T-helper 1 cell treated with Interleukin-12 subunit alpha and Interleukin-12 subunit beta and Interleukin-4 antibody, amounts not matched to agents 30 ng/mL and 1 ng/mL, for 36 hours (primary cell): ENCODE results near the gene MVP. TPM values are rescaled to one million over a fixed set of nuclear protein-coding genes. Genes with fewer than 3 reads are reported as not detected.
"Not testable (repeated sequence)": the region's sequence is repeated elsewhere in the genome, so short reads cannot be mapped to it uniquely, and the experiment has no call there.

ENCODE experiments used
- intact Hi-C: fragments of 100-400 bp; cut with micrococcal nuclease; formaldehyde crosslinking; loops from one replicate; pipeline ENCODE4 v1.15.1; 2024
- total RNA-seq: library from RNA; stranded (reverse); gene quantifications from 2 replicates; pipeline ENCODE4 v1.2.3, GENCODE V29; 2022

The MVP gene
- 263 and 268 TPM in 2 replicates for total RNA-seq

DNA sequence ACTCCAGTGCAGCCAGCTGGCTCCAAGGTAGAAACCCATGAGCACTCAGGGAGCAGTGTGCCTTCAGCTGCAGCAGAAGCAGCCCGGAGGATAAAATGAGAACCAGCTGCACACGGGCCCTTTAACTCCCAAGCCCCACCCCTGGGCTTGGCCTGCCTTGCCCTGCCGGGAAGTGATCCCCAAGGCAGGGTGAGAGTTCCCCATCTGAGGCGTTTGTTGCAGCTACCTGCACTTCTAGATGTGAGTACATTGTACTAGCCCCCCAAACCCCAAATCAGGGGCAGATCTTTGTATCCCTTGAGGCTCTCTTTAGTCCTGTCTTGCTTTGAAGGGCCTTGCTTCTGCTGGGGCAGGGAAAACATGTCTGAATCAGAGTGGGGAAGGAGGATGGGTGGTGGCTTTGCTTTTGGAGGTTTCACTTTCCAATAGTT is at the start of gene MVP:
Gene MVP (plus strand): TSS at position 192 of the 431 bp plus-strand sequence. CDS start 10,088 bp downstream, outside the sequence.
- intact Hi-C loops = loop anchor here (1.0 to 10.0 kb wide), 7 partner anchors 15 to 207 kb away; partner anchors contain the start of genes C16orf54, CDIPT, KCTD13 and TMEM219

DNA sequence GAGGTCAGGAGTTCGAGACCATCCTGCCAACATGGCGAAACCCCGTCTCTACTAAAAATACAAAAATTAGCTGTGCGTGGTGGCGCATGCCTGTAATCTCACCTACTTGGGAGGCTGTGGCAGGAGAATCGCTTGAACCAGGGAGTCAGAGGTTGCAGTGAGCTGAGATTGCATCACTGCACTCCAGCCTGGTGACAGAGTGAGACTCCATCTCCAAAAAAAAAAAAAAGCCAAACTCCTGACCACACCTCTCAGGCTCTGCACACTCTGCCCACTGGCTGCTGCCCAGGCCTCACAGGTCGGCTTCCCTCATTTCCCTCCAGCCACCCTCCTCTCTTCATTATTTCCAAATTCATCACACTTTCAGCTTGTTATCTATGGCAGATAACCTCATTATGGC is 47.9 kb upstream of the MVP start:
- intact Hi-C loops = not testable (repeated sequence)

- intact Hi-C loops = no loop called here
Observed at GRCh38 chr16:29774730-29775129, 45.5 kb upstream of the MVP start.

DNA sequence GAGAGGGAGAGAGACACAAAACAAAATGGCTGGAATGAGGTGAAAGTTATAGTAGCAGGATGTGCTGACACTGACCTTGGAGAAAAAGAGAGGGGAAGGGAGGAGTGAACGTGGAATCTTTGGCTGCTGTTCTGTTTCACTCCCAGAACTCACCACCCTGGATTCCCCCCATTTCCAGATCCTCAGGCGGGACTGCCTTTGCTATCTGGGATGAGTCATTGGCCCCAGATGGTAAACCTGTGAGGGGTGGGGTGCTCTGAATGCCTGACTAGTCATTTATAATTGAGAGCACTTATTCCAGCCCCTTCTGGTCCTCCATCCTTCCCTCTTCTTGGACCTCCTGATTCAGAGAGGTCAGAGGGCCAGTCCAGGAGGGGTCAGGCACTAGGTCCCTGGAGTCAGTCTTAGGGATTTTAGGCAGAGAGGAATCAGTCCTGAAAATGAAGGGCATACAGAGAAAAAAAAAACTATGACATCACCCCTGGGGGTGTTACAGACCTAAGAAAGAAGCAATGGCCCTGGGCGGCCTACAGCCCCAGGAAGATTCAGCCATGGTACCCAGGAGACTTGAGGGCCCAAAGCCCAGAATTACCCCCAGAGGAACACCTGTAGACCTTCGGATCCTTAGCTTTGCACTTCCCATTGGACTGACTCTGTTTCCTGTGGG is 44.4 kb upstream of the MVP start:
- intact Hi-C loops = no loop called here

- intact Hi-C loops = no loop called here
Observed at GRCh38 chr16:29777576-29778350, 42.5 kb upstream of the MVP start, which contains the start of gene ZG16. Gene ZG16, plus strand, starts transcription at chr16:29778256. Its CDS starts 1,011 bp downstream, at chr16:29779267.

- intact Hi-C loops = no loop called here
Observed at GRCh38 chr16:29779474-29779873, 40.8 kb upstream of the MVP start.

DNA sequence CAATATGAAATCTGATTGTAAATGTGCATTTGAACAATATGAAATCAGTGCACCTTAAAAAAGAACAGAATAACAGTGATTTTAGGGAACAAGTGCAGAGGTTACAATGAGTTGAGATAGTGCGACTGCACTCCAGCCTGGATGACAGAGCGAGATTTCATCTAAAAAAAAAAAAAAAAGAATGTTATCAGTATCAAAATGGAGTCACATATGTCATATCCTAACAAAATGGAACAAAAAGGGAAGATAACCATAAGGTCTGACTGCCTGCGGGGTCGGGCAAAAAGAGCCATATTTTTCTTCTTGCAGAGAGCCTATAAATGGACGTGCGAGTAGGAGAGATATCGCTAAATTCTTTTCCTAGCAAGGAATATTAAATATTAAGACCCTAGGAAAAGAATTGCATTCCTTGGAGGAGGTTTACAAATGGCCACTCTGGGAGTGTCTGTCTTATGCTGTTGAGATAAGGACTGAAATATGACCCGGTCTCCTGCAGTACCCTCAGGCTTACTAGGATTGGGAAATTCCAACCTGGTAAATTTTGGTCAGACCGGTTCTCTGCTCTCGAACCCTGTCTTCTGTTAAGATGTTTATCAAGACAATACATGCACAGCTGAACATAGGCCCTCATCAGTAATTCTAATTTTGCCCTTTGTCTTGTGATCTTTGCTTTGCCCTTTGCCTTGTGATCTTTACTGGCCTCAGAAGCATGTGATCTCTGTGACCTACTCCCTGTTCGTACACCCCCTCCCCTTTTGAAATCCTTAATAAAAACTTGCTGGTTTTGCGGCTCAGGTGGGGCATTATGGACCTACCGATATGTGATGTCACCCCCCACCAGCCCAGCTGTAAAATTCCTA is 36.9 kb upstream of the MVP start:
- intact Hi-C loops = not testable (repeated sequence)

- intact Hi-C loops = loop anchor here (1.0 kb wide), 2 partner anchors 38 to 82 kb away; no protein-coding TSS in a partner anchor
Observed at GRCh38 chr16:29784157-29784556, 36.1 kb upstream of the MVP start.

DNA sequence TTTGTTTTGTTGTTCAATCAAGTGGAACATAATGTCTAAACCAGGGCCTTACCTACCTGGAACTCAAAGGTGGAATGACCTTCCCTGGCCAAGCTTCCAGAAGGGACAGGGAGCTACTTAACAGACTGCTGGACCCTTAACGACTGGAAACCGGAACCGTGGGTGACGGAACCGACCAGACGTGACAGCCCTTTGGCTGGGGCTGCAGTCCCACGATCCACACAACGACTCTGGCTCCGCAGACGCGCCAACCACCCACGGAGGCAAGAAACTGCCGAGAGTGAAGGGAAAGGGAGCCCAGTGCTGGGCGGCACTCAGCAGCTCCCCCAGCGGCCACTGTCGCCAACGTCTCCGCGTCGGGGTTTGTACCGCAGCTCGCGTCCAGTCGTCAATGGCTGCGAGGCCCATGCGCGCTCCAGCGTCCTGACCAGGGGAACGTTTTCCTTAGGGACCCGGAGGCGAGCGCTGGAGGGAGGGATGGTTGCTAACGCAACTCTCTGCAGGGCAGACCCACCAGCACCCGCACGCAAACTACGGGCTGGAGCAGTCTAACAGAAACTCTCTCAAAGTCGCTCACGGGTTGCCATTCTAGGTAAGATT is 35.3 kb upstream of the MVP start:
- intact Hi-C loops = loop anchor here (1.0 kb wide), 3 partner anchors 39 to 83 kb away; no protein-coding TSS in a partner anchor

GRCh38 chr16:29787155-29787554 is 33.1 kb upstream of the MVP start:
- intact Hi-C loops = not testable (repeated sequence)

DNA sequence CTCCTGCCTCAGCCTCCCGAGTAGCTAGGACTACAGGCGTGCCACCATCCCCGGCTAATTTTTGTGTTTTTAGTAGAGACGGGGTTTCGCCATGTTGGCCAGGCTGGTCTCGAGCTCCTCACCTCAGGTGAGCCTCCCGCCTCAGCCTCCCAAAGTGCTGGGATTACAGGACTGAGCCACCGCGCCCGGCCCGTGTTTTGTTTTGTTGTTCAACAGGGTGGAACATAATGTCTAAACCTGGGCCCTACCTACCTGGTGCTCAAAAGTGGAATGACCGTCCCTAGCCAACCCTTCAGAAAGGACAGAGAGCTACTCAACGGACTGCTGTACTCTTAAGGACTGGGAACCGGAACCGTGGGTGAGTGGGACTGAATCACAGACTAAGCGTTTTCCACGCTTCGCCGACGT is 30.5 kb upstream of the MVP start:
- intact Hi-C loops = loop anchor here (1.0 kb wide), 7 partner anchors 16 to 207 kb away; partner anchors contain the start of genes CDIPT, INO80E, PAGR1 and TAOK2

- intact Hi-C loops = loop anchor here (1.0 kb wide), 7 partner anchors 15 to 206 kb away; partner anchors contain the start of genes CDIPT, INO80E, PAGR1 and TAOK2
Observed at GRCh38 chr16:29790183-29790948, 29.9 kb upstream of the MVP start, which contains the start of gene KIF22. Gene KIF22, plus strand, starts transcription at chr16:29790751. Its CDS starts 9 bp downstream, at chr16:29790760.

DNA sequence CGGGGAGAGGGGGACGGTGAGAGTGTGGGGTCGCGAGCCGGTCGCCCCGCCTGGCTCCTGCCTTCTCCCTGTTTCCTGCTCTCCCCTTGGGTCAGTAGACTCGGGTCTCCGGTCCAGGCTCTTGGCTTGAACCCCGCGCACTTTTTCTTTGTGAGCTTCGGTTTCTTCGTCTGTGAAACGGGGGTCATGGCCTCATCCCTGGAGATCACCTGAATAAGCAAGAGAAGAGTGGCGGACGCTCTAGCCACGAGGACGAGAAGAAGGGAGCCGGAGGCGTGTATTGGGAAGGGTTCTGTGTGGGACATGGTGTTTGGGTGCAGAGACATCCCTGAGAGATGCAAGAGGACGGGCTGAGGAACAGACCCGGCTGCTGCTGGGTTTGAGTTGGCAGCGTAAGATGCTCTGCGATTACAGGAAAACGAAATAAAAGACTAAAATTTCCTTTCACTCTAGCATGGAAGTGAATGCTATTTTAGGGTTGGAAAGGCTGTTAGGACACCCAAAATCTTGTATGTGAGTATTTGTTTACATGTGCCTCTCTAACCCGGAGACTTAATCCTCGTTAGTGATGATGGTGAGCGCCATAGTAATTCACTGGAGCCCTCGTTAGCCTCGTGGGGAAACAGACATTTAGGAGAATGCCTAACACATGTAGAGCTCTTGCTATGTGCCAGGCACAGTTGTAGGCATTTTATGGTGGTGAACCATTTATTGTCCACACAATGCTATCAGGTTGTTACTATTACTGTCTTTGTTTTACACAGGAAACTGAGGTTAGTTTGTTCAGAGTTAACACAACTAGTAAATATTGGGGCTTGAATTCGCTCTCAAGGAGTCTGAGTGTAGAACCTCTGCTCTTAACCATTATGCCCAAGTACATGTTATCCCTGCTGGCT is 29.1 kb upstream of the MVP start:
- intact Hi-C loops = loop anchor here (1.0 kb wide), 8 partner anchors 14 to 205 kb away; partner anchors contain the start of genes CDIPT, INO80E, PAGR1 and TAOK2

GRCh38 chr16:29791845-29792807 is 28.1 kb upstream of the MVP start:
- intact Hi-C loops = loop anchor here (1.0 kb wide), 1 partner anchor 56 kb away; no protein-coding TSS in a partner anchor

DNA sequence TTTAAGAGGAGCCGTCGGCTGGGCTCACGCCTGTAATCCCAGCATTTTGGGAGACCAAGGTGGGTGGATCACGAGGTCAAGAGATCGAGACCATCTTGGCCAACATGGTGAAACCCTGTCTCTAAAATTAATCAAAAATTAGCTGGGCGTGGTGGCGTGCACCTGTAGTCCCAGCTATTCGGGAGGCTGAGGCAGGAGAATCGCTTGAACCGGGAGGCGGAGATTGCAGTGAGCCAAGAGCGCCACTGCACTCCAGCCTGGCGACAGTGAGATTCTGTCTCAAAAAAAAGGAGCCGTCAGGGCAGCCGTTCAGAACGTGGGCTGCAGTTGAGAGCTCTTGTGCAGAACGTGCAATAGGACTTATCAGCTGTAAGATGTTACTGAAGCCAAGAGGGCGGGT is 27.1 kb upstream of the MVP start:
- intact Hi-C loops = not testable (repeated sequence)

DNA sequence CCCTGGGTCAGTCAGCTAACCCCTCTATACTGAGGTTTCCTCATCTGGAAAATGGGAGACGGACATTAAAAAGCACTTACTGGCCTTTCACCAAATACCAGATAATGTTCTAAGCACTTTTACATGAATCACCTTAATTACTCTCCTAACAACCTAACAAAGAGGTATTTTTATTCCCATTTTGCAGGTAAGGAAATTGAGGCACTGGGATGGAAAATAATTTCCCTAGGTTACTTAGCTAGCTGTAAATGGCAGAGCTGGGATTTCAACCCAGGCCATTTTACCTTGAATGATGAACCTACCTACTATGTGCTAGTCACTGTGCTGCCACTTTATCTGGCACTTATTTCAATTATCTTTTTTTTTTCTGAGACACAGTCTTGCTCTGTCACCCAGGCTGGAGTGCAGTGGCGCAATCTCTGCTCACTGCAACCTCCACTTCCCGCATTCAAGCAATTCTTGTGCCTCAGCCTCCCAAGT is 26.0 kb upstream of the MVP start:
- intact Hi-C loops = no loop called here

DNA sequence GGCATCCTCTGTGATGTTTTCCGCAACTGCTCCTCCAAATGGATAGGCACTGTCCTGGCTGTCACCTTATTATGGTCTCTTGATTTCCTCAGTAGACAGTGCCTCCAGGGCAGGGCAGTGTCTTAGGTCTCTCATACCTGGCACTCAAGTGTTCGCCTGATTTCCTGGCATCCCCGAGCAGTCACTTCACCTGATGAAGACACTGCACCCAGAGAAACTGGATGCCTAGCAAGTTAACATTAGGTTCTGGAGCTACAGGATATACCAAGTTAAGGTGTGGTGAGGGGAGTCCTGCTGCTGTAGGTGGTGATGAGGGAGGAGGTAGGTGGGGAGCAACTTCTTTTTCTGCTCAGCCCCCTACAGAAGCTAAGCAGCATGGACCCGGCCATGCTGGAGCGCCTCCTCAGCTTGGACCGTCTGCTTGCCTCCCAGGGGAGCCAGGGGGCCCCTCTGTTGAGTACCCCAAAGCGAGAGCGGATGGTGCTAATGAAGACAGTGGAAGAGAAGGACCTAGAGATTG is 17.8 kb upstream of the MVP start:
- intact Hi-C loops = no loop called here
